DND-41 (cell line): ENCODE measurements around the gene ZMYND19.
"Not testable (repeated sequence)": the region's sequence is repeated elsewhere in the genome, so short reads cannot be mapped to it uniquely, and the experiment has no call there.

Experiments used
- ATAC-seq: fragments of 200-7000 bp; cut with Tn5 transposase; 3 replicates; pipeline ENCODE4 v1.9.1; 2021; ENCODE audit warnings: low read depth; ENCODE audit not compliant: insufficient read depth
- DNase-seq: peaks from one replicate; pipeline ENCODE4 v3.0.0-alpha.2; 2020
- H2AFZ ChIP-seq: 2 replicates; pipeline ENCODE4 v1.6.0; 2012; ENCODE audit warnings: low read depth, low read length
- H3K27ac ChIP-seq: 2 replicates; pipeline ENCODE4 v1.5.1; 2012; ENCODE audit warnings: low read length, inconsistent platforms
- H3K27me3 ChIP-seq: fragments of 200-600 bp; sonication (generic); 2 replicates; pipeline ENCODE4 v1.6.0; 2012; ENCODE audit warnings: low read length, mild to moderate bottlenecking, inconsistent platforms; ENCODE audit not compliant: insufficient read depth, poor library complexity
- H3K36me3 ChIP-seq: 2 replicates; pipeline ENCODE4 v1.5.1; 2012; ENCODE audit warnings: low read length, inconsistent platforms; ENCODE audit not compliant: insufficient read depth
- H3K4me1 ChIP-seq: 2 replicates; pipeline ENCODE4 v1.5.1; 2012; ENCODE audit warnings: mild to moderate bottlenecking, low read length; ENCODE audit not compliant: insufficient read depth
- H3K4me2 ChIP-seq: 2 replicates; pipeline ENCODE4 v1.6.0; 2012; ENCODE audit warnings: mild to moderate bottlenecking, moderate library complexity, low read length, inconsistent platforms; ENCODE audit not compliant: insufficient read depth
- H3K4me3 ChIP-seq, 2 experiments: fragments of 200-600 bp in 1 of 2; shearing (Covaris generic) in 1 of 2; 2 replicates each; pipeline ENCODE4 v1.5.1; 2012 to 2016; ENCODE audit warnings: inconsistent platforms in 2 of 2, low read length in 2 of 2, mild to moderate bottlenecking in 2 of 2, low read depth in 1 of 2, moderate library complexity in 1 of 2
- H3K79me2 ChIP-seq: 2 replicates; pipeline ENCODE4 v1.6.0; 2012; ENCODE audit warnings: low read length, inconsistent platforms; ENCODE audit not compliant: insufficient read depth
- H3K9ac ChIP-seq: 2 replicates; pipeline ENCODE4 v1.6.0; 2012; ENCODE audit warnings: low read depth, mild to moderate bottlenecking, inconsistent platforms, low read length, moderate library complexity
- H3K9me3 ChIP-seq: 2 replicates; pipeline ENCODE4 v1.5.1; 2012; ENCODE audit warnings: low read length, moderate library complexity, mild to moderate bottlenecking, inconsistent platforms; ENCODE audit not compliant: insufficient read depth, severe bottlenecking
- H4K20me1 ChIP-seq: 2 replicates; pipeline ENCODE4 v1.6.0; 2012; ENCODE audit warnings: low read length; ENCODE audit not compliant: insufficient read depth
- EZH2 ChIP-seq: IDR thresholded peaks from 3 replicates; pipeline ENCODE4 v1.6.1; 2012; ENCODE audit warnings: borderline replicate concordance, low read depth, mild to moderate bottlenecking, moderate library complexity, low read length, inconsistent platforms; ENCODE audit not compliant: severe bottlenecking
- TF ChIP-seq, protein P1 (sequence below): IDR thresholded peaks from 2 replicates; pipeline ENCODE4 v1.5.1; 2012; ENCODE audit warnings: borderline replicate concordance, low read length, moderate library complexity, mild to moderate bottlenecking; ENCODE audit not compliant: poor library complexity, severe bottlenecking; ENCODE audit errors: extremely low read depth

The ZMYND19 gene

DNA sequence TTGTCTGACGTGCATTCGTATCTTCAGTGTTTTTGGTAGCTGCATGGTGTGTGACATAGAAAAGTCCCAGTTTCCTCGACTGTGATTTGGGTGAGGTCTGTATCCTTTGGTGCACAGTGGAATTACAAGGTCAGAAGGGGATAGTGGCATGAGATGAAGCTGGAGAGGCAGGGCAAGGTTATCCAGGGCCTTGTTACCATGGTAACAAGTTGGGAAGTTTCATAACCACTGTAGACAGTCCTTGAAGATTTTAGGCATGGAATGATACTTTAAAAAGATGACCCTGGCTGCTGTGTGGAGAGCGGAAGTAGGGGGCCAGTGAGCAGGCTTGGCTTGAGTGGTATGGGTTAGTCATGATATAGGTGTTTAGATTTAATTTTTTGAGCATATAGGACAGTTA is 40.4 kb upstream of the ZMYND19 start:
- Histone ChIP-seq H3K9ac (no peak overlapping the region), H3K36me3 (no peaks in the 10 kb centered on the region), H3K79me2 (peaks cover 93% of the 10 kb centered on the region), H3K4me2 (no peak overlapping the region), H3K27ac (no peak overlapping the region), H3K4me1 (peaks cover 12% of the 10 kb centered on the region), H3K27me3 (no peaks in the 10 kb centered on the region), H3K9me3 (no peaks in the 10 kb centered on the region), H4K20me1 (peaks cover 59% of the 10 kb centered on the region), H3K4me3 (no peak overlapping the region), H2AFZ (no peak overlapping the region)
- ATAC-seq (no peak), DNase-seq (no peak)
- TF ChIP-seq, protein P1, sequence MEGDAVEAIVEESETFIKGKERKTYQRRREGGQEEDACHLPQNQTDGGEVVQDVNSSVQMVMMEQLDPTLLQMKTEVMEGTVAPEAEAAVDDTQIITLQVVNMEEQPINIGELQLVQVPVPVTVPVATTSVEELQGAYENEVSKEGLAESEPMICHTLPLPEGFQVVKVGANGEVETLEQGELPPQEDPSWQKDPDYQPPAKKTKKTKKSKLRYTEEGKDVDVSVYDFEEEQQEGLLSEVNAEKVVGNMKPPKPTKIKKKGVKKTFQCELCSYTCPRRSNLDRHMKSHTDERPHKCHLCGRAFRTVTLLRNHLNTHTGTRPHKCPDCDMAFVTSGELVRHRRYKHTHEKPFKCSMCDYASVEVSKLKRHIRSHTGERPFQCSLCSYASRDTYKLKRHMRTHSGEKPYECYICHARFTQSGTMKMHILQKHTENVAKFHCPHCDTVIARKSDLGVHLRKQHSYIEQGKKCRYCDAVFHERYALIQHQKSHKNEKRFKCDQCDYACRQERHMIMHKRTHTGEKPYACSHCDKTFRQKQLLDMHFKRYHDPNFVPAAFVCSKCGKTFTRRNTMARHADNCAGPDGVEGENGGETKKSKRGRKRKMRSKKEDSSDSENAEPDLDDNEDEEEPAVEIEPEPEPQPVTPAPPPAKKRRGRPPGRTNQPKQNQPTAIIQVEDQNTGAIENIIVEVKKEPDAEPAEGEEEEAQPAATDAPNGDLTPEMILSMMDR = no peak
- TF ChIP-seq EZH2 = no peak

DNA sequence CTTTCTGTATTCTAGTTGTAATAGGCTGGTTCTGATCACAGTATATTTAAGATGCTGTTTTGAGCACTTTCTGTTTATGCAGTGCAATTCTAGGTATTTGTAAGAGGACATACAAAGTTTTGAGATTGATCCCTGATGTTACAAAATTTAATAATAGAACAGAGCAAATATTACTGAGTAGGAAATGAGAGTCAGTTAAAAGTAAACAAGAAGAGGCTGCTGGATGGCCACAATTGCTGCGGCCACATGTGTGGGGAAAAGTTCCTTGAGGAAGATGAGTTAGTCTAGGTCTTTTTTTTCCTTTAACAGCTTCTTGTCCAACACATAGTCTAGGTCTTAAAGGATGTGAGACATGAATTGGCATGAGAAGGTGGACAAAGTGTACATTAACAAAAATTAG is 39.8 kb upstream of the ZMYND19 start:
- Histone ChIP-seq H3K36me3 (no peaks in the 10 kb centered on the region), H2AFZ (no peak overlapping the region), H4K20me1 (peaks cover 63% of the 10 kb centered on the region), H3K79me2 (peaks cover 96% of the 10 kb centered on the region), H3K4me1 (peaks cover 13% of the 10 kb centered on the region), H3K9me3 (no peaks in the 10 kb centered on the region), H3K9ac (no peak overlapping the region), H3K27me3 (no peaks in the 10 kb centered on the region), H3K4me3 (no peak overlapping the region), H3K4me2 (no peak overlapping the region), H3K27ac (no peak overlapping the region)
- ATAC-seq = no peak
- TF ChIP-seq EZH2 = no peak
- TF ChIP-seq, protein P1 = no peak
- DNase-seq = no peak

DNA sequence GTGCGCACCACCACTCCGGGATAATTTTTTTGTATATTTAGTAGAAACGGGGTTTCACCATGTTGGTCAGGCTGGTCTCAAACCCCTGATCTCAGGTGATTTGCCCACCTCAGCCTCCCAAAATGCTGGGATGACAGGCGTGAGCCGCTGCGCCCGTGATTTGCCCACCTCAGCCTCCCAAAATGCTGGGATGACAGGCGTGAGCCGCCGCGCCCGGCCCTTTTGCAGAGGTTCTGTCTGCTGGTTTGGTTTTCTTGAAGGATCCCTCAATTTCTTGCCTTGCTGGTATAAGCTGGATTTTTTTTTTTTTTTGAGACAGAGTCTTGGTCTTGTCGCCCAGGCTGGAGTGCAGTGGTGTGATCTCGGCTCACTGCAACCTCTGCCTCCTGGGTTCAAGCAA is 37.1 kb upstream of the ZMYND19 start:
- H3K9me3 ChIP-seq, ATAC-seq, H3K9ac ChIP-seq, H3K27me3 ChIP-seq, H3K4me2 ChIP-seq, H3K36me3 ChIP-seq, H3K4me3 ChIP-seq, H3K27ac ChIP-seq, DNase-seq, H2AFZ ChIP-seq: not testable (repeated sequence)
- Histone ChIP-seq H4K20me1 (peaks cover 57% of the 10 kb centered on the region), H3K4me1 (peaks cover 16% of the 10 kb centered on the region), H3K79me2 (peaks cover 98% of the 10 kb centered on the region)

DNA sequence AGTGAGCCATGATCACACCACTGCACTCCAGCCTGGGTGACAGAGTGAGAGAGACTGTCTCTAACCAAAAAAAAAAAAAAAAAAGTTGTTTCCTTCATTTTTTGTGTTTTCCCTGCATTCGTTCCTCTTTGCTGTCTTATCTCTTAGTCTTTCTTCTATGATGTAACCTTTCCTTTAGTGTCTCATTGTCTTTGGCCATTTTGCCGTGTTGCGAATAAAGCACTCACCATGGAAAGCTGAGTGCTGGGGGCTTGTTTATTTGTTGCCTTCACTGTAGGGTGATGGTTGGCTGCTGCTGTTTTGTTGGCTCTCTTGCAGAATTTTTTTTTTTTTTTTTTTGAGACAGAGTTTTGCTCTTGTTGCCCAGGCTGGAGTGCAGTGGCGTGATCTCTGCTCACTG is 36.2 kb upstream of the ZMYND19 start:
- TF ChIP-seq, protein P1 = no peak
- no peak for TF ChIP-seq EZH2
- H3K4me1 ChIP-seq = peaks cover 17% of the 10 kb centered on the region
- ATAC-seq = no peak
- H3K27ac ChIP-seq = no peak overlapping the region
- peaks cover 47% of the 10 kb centered on the region for H4K20me1 ChIP-seq
- no peak overlapping the region for H3K9ac ChIP-seq
- H3K9me3 ChIP-seq = no peaks in the 10 kb centered on the region
- H3K4me2 ChIP-seq = no peak overlapping the region
- no peak overlapping the region for H3K4me3 ChIP-seq
- no peaks in the 10 kb centered on the region for H3K27me3 ChIP-seq
- no peak overlapping the region for H2AFZ ChIP-seq
- H3K36me3 ChIP-seq = peaks cover 5% of the 10 kb centered on the region
- no peak for DNase-seq
- peaks cover 97% of the 10 kb centered on the region for H3K79me2 ChIP-seq

DNA sequence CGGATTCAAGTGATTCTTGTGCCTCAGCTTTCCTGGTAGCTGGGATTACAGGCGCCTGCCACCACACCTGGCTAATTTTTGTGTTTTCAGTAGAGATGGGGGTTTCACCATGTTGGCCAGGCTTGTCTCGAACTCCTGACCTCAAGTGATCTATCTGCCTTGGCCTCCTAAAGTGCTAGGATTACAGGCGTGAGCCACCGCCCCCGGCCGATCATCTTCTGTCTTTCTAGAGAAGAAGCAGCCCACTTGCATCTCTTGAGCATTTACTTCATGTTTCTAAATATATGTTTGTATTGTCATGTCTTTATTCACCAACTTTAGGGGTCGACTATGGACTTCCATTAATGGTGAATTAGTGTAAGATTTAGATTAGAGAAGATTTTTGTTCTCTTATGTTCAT is 31.9 kb upstream of the ZMYND19 start:
- DNase-seq, H3K4me3 ChIP-seq, H3K9ac ChIP-seq, H3K27me3 ChIP-seq, H3K9me3 ChIP-seq, H3K27ac ChIP-seq, H3K4me2 ChIP-seq, H2AFZ ChIP-seq, ATAC-seq: not testable (repeated sequence)
- H3K4me1 ChIP-seq = peaks cover 31% of the 10 kb centered on the region
- H4K20me1 ChIP-seq = peaks cover 37% of the 10 kb centered on the region
- H3K36me3 ChIP-seq = peaks cover 23% of the 10 kb centered on the region
- H3K79me2 ChIP-seq = peaks cover 92% of the 10 kb centered on the region
